HG03558 (cell line): ENCODE results near the gene RNF148.
"Not testable (repeated sequence)": the region's sequence is repeated elsewhere in the genome, so short reads cannot be mapped to it uniquely, and the experiment has no call there.

Source experiments
- ATAC-seq: cut with Tn5 transposase; IDR thresholded peaks from one replicate; pipeline ENCODE4 v1.9.1; 2021; ENCODE audit warnings: moderate number of reproducible peaks; ENCODE audit not compliant: unreplicated experiment; ENCODE audit errors: extremely low read depth

RNF148 gene

DNA sequence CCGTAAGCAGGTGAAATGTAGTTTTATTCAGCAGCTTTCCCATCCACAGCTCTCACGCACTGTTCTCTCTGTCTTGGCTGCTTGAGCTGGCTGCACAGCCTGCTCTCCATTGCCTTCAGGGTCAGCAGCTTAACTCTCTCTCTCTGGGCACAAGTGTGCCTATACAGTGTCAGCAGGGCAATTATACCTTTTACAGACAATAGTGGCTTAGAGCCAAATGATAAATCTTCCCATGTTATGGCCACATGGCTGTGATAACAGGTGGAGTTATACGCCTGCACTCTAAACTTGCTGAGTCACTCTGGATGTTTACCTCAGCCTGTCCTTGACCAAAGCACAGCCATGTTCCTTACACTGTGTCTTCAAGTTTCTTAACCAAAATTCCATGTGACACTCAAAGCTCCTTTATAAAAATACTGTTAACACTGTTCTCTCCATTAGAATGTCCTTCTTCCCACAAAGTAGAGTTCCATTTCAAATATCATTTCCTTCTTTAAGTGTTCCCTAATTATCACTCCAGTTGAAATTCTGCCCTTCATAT, 9.9 kb downstream of the RNF148 start:
- ATAC-seq: no peak

DNA sequence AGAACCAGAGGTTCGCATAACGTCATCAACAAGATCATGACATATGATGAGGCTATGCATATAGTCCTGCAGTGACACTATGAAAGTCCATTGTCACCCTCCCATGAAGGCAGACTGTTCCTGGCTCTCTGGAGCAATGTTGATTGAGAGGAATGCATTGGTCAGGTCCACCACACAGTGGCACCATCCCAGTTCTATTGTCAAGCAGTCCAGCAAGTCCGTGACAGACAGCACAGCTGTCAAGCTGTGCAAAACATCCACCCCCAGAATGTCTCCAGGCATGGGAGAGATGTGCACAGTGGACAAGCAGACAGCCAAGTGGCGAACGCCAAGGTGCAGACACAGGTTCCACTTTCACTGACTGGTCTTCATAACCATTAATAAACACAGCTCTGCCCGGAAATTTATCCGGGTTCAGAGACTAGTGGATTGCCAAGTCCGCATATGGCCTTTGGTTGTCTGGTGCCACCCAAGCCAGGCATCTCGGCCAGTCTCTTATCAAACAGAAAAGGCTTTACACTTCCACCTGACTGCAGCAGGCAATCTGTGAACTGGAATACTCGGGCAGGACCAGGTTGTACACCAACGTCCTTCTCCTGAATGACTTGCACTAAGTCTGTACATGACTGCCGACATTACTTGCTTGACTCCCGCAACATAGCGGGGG, 11.0 kb downstream of the RNF148 start:
- ATAC-seq: no peak

- no peak for ATAC-seq
Measured at GRCh38 chr7:122689346-122690109, 13.2 kb downstream of the RNF148 start.

DNA sequence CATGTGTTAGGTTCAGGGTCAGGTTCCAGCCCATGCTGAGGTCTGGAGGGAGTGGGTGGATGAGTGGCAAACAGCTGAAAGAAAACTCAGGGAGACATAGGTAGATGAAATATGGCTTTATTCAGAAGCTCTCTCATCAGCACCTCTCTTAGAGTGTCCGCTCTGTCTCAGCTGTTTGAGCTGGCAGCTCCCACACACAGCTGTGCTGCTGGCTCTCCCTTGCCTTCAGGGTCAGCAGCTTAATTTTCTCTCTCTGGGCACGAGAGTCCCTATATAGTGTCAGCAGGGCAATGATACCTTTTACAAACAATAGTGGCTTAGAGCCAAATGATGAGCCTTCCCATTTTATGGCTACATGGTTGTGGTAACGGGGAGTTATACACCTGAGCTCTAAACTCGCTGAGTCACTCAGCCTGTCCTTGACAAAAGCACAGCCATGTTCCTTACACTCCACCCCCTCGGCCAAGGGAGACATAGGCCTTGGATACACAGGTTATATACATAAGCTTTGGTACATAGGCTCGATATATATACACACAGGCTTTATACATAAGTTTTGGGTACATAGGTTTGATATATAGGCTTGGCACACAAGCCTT, 14.2 kb downstream of the RNF148 start:
- ATAC-seq: no peak

- ATAC-seq: no peak
Measured at GRCh38 chr7:122686360-122686878, 16.3 kb downstream of the RNF148 start.

GRCh38 chr7:122684504-122684903, 18.2 kb downstream of the RNF148 start:
- no peak for ATAC-seq

DNA sequence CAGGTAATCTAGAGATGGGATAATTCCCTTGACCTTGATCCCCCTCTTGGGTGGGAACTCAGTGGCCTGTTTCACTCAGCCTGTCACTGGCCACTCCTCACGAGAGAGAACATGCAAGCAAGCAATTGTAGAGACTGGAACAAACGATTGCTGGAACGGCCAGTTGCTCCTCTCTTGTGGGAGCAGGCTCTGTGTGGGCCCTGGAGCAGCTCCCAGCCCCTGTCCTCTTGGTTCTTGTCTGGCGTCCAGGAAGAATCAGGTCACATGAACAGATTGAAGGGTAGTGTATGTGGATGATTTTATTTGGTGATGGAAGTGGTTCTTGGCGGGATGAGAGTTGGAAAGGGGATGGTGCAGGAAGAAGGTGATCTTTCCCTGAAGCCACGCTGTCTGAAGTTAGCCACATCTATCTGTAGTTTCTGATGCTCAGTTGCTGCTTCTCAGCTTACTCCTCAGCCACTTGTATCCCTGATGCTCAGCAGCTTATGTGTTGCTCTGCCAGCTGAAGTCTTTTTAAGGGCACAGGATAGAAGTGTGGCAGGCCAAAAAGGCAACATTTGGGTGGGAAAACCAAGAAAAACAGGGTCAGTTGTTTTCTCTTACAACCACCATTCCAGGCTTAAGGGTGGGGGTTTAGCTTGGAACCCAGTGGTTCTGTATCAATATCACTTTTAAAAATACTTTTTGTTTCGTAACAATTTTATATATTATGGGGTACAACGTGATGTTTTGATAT, 19.7 kb downstream of the RNF148 start:
- ATAC-seq: no peak

GRCh38 chr7:122681186-122681585, 21.5 kb downstream of the RNF148 start:
- not testable (repeated sequence) for ATAC-seq

DNA sequence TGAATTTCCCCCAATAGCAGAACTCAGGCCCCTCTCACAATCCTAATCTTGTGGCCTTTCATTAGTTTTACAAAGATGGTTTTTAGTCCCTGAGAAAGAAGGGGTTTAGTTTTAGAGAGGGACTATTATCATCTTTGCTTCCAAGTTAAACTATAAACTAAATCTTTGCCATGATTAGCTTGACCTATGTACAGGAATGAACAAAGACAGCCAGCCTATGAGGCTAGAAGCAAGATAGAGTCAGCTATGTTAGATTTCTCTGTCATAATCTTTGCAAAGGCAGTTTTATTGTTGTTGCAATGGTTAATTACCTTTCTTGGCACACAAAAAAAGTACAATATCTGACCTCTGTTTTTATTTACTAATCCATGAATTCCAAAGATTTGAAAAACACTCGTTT, 22.9 kb downstream of the RNF148 start:
- ATAC-seq: no peak

DNA sequence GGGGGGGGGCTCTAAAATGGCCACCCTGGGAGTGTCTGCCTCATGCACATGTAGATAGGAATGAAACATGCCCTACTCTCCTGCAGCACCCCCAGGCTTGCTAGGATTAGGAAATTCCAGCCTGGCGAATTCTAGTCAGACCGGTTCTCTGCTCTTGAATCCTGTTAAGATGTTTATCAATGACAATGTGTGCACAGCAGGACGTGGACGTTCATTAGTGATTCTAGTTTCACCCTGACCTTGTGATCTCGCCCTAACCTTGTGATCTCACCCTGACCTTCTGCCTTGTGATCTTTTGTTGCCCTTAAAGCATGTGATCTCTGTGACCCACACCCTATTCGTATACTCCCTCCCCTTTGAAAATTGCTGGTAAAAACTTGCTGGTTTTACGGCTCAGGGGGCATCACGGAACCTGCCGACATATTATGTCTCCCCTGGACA, 23.4 kb downstream of the RNF148 start:
- ATAC-seq: not testable (repeated sequence)

DNA sequence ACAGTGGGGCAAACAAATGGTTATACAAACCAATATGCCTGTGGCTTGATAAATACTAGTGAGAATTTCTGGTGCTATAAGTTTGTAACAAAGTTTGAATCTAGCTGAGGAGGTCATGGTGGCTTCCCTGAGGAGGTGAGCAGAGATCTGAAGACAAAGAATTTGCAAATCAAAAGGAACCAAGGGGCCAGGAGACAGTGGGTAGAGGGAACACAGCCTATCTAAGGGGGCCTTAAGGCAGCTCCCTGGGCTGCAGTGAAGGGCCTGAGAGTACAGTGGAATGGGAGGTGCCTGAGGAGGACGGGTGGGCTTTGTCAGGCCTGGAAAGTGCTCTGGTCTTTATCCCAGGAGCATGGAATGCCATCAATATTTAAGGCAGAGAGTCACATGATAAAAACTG, 25.6 kb downstream of the RNF148 start:
- no peak for ATAC-seq

DNA sequence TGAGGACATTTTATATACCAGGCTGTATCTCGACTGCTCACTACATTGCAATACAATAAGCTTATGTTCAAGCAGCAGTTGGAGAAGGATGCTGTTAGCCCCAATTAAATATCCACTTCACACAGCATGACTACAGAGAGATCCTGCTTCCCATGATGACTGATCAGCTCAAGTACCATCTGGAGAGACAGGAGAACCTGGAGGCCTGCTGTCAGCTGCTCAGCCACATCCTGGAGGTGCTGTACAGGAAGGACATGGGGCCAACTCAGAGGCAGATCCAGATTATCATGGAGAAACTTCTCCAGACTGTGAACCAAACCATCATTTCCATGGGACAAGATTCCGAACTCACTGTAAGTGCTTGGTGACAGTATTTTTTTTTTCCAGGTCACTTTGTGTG, 26.3 kb downstream of the RNF148 start:
- ATAC-seq: no peak

DNA sequence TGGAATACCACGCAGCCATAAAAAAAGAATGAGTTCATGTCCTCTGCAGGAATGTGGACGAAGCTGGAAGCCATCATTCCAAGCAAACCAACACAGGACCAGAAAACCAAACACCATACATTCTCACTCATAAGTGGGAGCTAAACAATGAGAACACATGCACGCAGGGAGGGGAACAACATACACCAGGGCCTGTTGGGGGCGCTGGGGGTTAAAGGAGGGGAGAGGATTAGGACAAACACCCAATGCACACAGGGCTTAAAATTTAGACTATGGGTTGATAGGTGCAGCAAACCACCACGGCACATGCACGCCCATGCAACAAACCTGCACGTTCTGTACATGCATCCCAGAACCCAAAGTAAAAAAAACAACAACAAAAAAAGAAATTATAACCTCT, 27.1 kb downstream of the RNF148 start:
- ATAC-seq: no peak

DNA sequence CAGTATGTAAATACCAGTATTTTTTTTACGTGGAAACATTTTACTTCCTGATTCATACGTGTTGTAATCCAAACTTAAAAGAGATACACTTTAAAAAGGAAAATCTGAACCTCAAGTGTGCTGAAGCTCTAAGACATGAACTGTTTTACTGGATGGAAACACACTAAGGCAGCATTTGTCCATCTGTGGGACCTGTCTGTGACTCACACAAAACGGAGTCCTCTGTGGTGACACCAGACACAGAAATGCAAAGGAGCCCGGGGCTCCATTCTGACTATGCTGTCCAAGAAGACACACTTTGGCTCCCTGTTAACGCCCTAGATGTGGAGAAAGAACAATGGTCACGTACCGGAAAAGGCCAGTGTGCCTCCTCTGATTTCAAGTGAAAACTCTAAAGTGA, 27.7 kb downstream of the RNF148 start:
- no peak for ATAC-seq

DNA sequence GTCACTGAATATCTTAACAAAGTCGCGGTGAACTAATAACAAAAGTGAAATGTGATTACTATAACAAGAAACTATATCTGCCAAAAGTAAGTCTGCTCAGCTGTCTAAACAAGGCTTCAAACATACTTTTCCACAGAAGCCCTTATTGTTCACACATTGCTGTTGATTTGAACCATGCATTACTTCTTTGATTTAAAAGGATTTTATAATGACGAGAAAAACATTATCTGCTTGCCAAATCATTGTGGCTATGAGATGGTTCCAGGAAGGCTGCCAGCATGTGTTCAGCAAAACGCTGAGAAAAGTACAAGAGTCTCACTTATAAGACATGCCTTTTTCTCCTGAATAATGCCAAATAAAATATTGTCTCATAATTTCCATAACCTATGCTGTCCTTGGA, 28.2 kb downstream of the RNF148 start:
- ATAC-seq: no peak

DNA sequence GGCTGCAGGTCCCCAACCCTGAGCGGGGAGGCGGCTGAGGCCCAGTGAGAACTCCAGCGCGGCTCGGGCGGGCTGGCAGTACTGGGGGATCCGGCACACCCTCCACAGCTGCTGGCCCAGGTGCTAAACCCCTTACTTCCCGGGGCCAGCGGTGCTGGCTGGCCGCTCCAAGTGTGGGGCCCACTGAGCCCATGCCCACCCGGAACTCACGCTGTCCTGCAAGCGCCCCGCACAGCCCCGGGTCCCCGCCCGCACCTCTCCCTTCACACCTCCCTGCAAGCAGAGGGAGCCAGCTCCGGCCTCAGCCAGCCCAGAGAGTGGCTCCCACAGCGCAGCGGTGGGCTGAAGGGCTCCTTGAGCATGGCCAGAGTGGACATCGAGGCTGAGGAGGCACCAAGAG, 28.8 kb downstream of the RNF148 start:
- ATAC-seq: no peak

DNA sequence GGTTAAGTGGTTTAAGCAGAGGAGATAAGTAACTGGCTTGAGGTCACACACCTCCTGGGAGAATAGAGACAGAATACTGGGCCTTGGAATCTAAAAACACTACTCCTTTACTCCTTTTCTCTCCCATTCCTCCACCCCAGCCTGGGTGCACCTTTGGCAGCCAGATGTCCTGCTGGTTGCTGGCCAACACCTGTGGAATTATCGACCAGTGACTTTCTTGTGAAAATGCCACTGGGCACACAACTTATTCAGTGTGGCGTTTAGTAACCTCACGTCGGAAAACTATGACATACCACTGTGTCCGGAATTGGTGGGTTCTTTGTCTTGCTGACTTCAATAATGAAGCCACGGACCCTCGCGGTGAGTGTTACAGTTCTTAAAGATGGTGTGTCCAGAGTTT, 30.2 kb downstream of the RNF148 start:
- ATAC-seq: no peak

DNA sequence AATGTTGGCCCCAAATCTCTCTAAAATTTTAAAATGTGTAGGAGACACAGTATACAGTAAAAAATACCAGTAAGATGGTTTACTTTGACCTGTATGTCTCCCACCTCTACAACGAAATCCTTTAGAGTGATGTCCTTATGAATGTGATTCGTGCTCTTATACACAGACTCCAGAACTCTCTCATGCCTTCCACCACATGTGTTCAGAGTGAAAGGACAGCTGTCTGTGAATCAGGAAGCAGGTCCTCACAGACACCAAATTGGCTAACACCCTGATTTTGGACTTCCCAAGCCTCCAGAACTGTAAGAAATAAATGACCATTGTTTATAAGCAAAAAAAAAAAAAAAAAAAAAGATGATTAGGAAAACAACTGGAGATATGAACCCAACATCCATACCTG, 39.0 kb downstream of the RNF148 start:
- no peak for ATAC-seq

- no peak for ATAC-seq
Measured at GRCh38 chr7:122658856-122659255, 43.9 kb downstream of the RNF148 start.

GRCh38 chr7:122653685-122654084, 49.0 kb downstream of the RNF148 start:
- no peak for ATAC-seq
